Measurements from ENCODE around the gene SF3B4. TPM values are rescaled to one million over a fixed set of nuclear protein-coding genes. Genes with fewer than 3 reads are reported as not detected.
"Not testable (repeated sequence)": the region's sequence is repeated elsewhere in the genome, so short reads cannot be mapped to it uniquely, and the experiment has no call there.

Gene SF3B4
- total RNA-seq, 5 donors from 2014 or later (not counting 1 experiment from before 2014, with no cell fraction given) = 45.3 to 54.6 (median 51.6) TPM

GRCh38 chr1:149945206-149945605, 17.6 kb upstream of the SF3B4 start:
- Mint-ChIP-seq H3K27ac (no peak overlapping the region), H3K36me3 (peaks cover 37% of the 10 kb centered on the region), H3K4me3 (no peak overlapping the region), H3K9me3 (no peaks in the 10 kb centered on the region), H3K27me3 (no peaks in the 10 kb centered on the region), H3K4me1 (peaks cover 0 to 8% (median 3%) of the 10 kb centered on the region in 3 donors)
- H3K36me3 ChIP-seq (ENCODE audit: control insufficient read depth in 2 of 2, extremely low read depth in 1 of 2, insufficient read depth in 1 of 2, low read length in 1 of 2) = peaks cover 0 to 29% of the 10 kb centered on the region in 2 donors
- H3K4me1 ChIP-seq (ENCODE audit: control insufficient read depth in 1 of 2, extremely low read depth in 1 of 2, insufficient read depth in 2 of 2, low read length in 2 of 2) = no peaks in the 10 kb centered on the region
- H3K9me3 ChIP-seq = no peaks in the 10 kb centered on the region
- no peaks in the 10 kb centered on the region for H3K27me3 ChIP-seq (replicated peaks in 1 of 2; ENCODE audit: control insufficient read depth in 2 of 2, extremely low read depth in 1 of 2, insufficient read depth in 2 of 2, low read length in 1 of 2)
- POLR2A ChIA-PET = no interaction called here
- CTCF ChIA-PET = no interaction called here
- 100% methylated on average over 1 of the region's 4 CpGs for WGBS (ENCODE audit: insufficient coverage)
- no peak overlapping the region for H3K4me3 ChIP-seq (ENCODE audit: control insufficient read depth in 1 of 2, extremely low read depth in 1 of 2, low read length in 1 of 2)
- no peak for ATAC-seq (replicated peaks in 1 of 4)
- H3K27ac ChIP-seq (ENCODE audit: low read length) = no peak overlapping the region
- no peak for DNase-seq

DNA sequence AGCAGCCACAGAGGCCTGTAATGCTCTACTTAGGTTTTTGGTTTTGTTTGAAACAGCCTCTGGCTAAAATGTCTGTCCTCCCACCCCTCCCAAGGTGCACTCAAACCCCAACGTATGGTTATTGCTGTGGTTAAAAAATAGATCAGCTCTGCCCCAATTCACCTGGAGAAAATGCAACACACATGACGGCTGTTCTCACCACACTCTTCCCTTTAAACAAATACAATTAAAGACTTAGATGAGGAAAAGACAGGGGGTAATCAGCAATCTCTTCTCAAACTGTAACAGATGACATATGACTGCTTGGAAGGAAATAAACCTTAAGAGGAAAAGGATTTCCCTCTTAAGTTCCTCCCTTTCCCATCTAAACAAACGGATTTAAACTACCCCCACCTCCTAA, 15.3 kb upstream of the SF3B4 start:
- Histone ChIP-seq H3K36me3 (ENCODE audit: control insufficient read depth in 2 of 2, extremely low read depth in 1 of 2, insufficient read depth in 1 of 2, low read length in 1 of 2) (peaks cover 0 to 17% of the 10 kb centered on the region in 2 donors), H3K27me3 (replicated peaks in 1 of 2; ENCODE audit: control insufficient read depth in 2 of 2, extremely low read depth in 1 of 2, insufficient read depth in 2 of 2, low read length in 1 of 2) (no peaks in the 10 kb centered on the region), H3K9me3 (no peaks in the 10 kb centered on the region), H3K27ac (ENCODE audit: low read length) (no peak overlapping the region), H3K4me3 (ENCODE audit: control insufficient read depth in 1 of 2, extremely low read depth in 1 of 2, low read length in 1 of 2) (no peak overlapping the region), H3K4me1 (ENCODE audit: control insufficient read depth in 1 of 2, extremely low read depth in 1 of 2, insufficient read depth in 2 of 2, low read length in 2 of 2) (peaks cover 0 to 7% of the 10 kb centered on the region in 2 experiments)
- no peak for DNase-seq
- no peak for ATAC-seq (replicated peaks in 1 of 4)
- H3K4me1 Mint-ChIP-seq = peaks cover 0 to 18% (median 16%) of the 10 kb centered on the region in 3 donors
- no peak overlapping the region for H3K4me3 Mint-ChIP-seq
- ChIA-PET CTCF (no interaction called here), POLR2A (no interaction called here)
- no peaks in the 10 kb centered on the region for H3K9me3 Mint-ChIP-seq
- no peaks in the 10 kb centered on the region for H3K27me3 Mint-ChIP-seq
- H3K27ac Mint-ChIP-seq = peak overlapping the region in 1 of 2 donors; percentile 53
- H3K36me3 Mint-ChIP-seq = peaks cover 21% of the 10 kb centered on the region
- 44% methylated on average over 1 of the region's 3 CpGs for WGBS (ENCODE audit: insufficient coverage)

GRCh38 chr1:149942207-149942606, 14.6 kb upstream of the SF3B4 start:
- H3K27ac ChIP-seq (ENCODE audit: low read length) = no peak overlapping the region

GRCh38 chr1:149940427-149940826, 12.8 kb upstream of the SF3B4 start:
- H3K4me1 Mint-ChIP-seq = peaks cover 8 to 27% (median 24%) of the 10 kb centered on the region in 3 donors
- Histone ChIP-seq H3K4me3 (ENCODE audit: control insufficient read depth in 1 of 2, extremely low read depth in 1 of 2, low read length in 1 of 2) (no peak overlapping the region), H3K27ac (ENCODE audit: low read length) (no peak overlapping the region), H3K27me3 (replicated peaks in 1 of 2; ENCODE audit: control insufficient read depth in 2 of 2, extremely low read depth in 1 of 2, insufficient read depth in 2 of 2, low read length in 1 of 2) (no peaks in the 10 kb centered on the region), H3K4me1 (ENCODE audit: control insufficient read depth in 1 of 2, extremely low read depth in 1 of 2, insufficient read depth in 2 of 2, low read length in 2 of 2) (peaks cover 6 to 13% of the 10 kb centered on the region in 2 experiments), H3K36me3 (ENCODE audit: control insufficient read depth in 2 of 2, extremely low read depth in 1 of 2, insufficient read depth in 1 of 2, low read length in 1 of 2) (peaks cover 0 to 7% of the 10 kb centered on the region in 2 donors), H3K9me3 (no peaks in the 10 kb centered on the region)
- no peaks in the 10 kb centered on the region for H3K27me3 Mint-ChIP-seq
- H3K27ac Mint-ChIP-seq = peak overlapping the region in 1 of 2 donors; percentile 34
- ATAC-seq (replicated peaks in 1 of 4) = no peak
- no peaks in the 10 kb centered on the region for H3K9me3 Mint-ChIP-seq
- ChIA-PET POLR2A (interaction anchor here in 1 of 2 donors (0.6 kb wide), 1 partner anchor 97 kb away, joined by 3 read pairs; no protein-coding TSS in a partner anchor), CTCF (interaction anchor here in 1 of 2 donors (1.5 kb wide), 1 partner anchor 22 kb away, joined by 3 read pairs; no protein-coding TSS in a partner anchor)
- WGBS (ENCODE audit: insufficient coverage) = 83% methylated on average over 2 of the region's 3 CpGs
- DNase-seq = no peak
- peaks cover 12% of the 10 kb centered on the region for H3K36me3 Mint-ChIP-seq
- no peak overlapping the region for H3K4me3 Mint-ChIP-seq

More at GRCh38 chr1:149942207-149942606, 14.6 kb upstream of the SF3B4 start:
- WGBS (ENCODE audit: insufficient coverage) = 83% methylated on average over 2 of the region's 5 CpGs
- Histone ChIP-seq H3K4me1 (ENCODE audit: control insufficient read depth in 1 of 2, extremely low read depth in 1 of 2, insufficient read depth in 2 of 2, low read length in 2 of 2) (peaks cover 6 to 13% of the 10 kb centered on the region in 2 experiments), H3K36me3 (ENCODE audit: control insufficient read depth in 2 of 2, extremely low read depth in 1 of 2, insufficient read depth in 1 of 2, low read length in 1 of 2) (peaks cover 0 to 15% of the 10 kb centered on the region in 2 donors), H3K4me3 (ENCODE audit: control insufficient read depth in 1 of 2, extremely low read depth in 1 of 2, low read length in 1 of 2) (no peak overlapping the region), H3K27me3 (replicated peaks in 1 of 2; ENCODE audit: control insufficient read depth in 2 of 2, extremely low read depth in 1 of 2, insufficient read depth in 2 of 2, low read length in 1 of 2) (no peaks in the 10 kb centered on the region), H3K9me3 (no peaks in the 10 kb centered on the region)
- CTCF ChIA-PET = no interaction called here
- POLR2A ChIA-PET = no interaction called here
- peaks cover 7 to 25% (median 22%) of the 10 kb centered on the region in 3 donors for H3K4me1 Mint-ChIP-seq
- H3K9me3 Mint-ChIP-seq = no peaks in the 10 kb centered on the region
- peak overlapping the region in 1 of 2 donors; percentile 6 for H3K27ac Mint-ChIP-seq
- ATAC-seq (replicated peaks in 1 of 4) = no peak
- no peak for DNase-seq
- no peak overlapping the region for H3K4me3 Mint-ChIP-seq
- H3K36me3 Mint-ChIP-seq = peaks cover 17% of the 10 kb centered on the region
- no peaks in the 10 kb centered on the region for H3K27me3 Mint-ChIP-seq

- ATAC-seq (replicated peaks in 1 of 4); H3K4me3 ChIP-seq (ENCODE audit: control insufficient read depth in 1 of 2, extremely low read depth in 1 of 2, low read length in 1 of 2); H3K27ac Mint-ChIP-seq; H3K36me3 Mint-ChIP-seq; DNase-seq; H3K27me3 Mint-ChIP-seq; H3K9me3 ChIP-seq; H3K9me3 Mint-ChIP-seq; H3K4me3 Mint-ChIP-seq; H3K36me3 ChIP-seq (ENCODE audit: control insufficient read depth in 2 of 2, extremely low read depth in 1 of 2, insufficient read depth in 1 of 2, low read length in 1 of 2); H3K27ac ChIP-seq (ENCODE audit: low read length); H3K27me3 ChIP-seq (replicated peaks in 1 of 2; ENCODE audit: control insufficient read depth in 2 of 2, extremely low read depth in 1 of 2, insufficient read depth in 2 of 2, low read length in 1 of 2); POLR2A ChIA-PET: not testable (repeated sequence)
- WGBS (ENCODE audit: insufficient coverage) = no CpG with 5 or more reads among the region's 13 CpGs
- H3K4me1 ChIP-seq (ENCODE audit: control insufficient read depth in 1 of 2, extremely low read depth in 1 of 2, insufficient read depth in 2 of 2, low read length in 2 of 2) = peaks cover 6 to 13% of the 10 kb centered on the region in 2 experiments
- peaks cover 8 to 27% (median 24%) of the 10 kb centered on the region in 3 donors for H3K4me1 Mint-ChIP-seq
- CTCF ChIA-PET = interaction anchor here in 1 of 2 donors (0.7 kb wide), 2 partner anchors 24 to 50 kb away, joined by 3 to 4 read pairs; no protein-coding TSS in a partner anchor
Measured at GRCh38 chr1:149938668-149939003, 11.0 kb upstream of the SF3B4 start.

- Histone ChIP-seq H3K9me3 (no peaks in the 10 kb centered on the region), H3K27me3 (replicated peaks in 1 of 2; ENCODE audit: control insufficient read depth in 2 of 2, extremely low read depth in 1 of 2, insufficient read depth in 2 of 2, low read length in 1 of 2) (peaks cover 0 to 3% of the 10 kb centered on the region in 2 experiments), H3K36me3 (ENCODE audit: control insufficient read depth in 2 of 2, extremely low read depth in 1 of 2, insufficient read depth in 1 of 2, low read length in 1 of 2) (no peaks in the 10 kb centered on the region), H3K4me3 (ENCODE audit: control insufficient read depth in 1 of 2, extremely low read depth in 1 of 2, low read length in 1 of 2) (no peak overlapping the region), H3K27ac (ENCODE audit: low read length) (no peak overlapping the region), H3K4me1 (ENCODE audit: control insufficient read depth in 1 of 2, extremely low read depth in 1 of 2, insufficient read depth in 2 of 2, low read length in 2 of 2) (peaks cover 6 to 13% of the 10 kb centered on the region in 2 experiments)
- Mint-ChIP-seq H3K4me1 (peaks cover 8 to 21% (median 19%) of the 10 kb centered on the region in 3 donors), H3K27ac (peak overlapping the region in 1 of 2 donors; percentile 14), H3K4me3 (no peak overlapping the region), H3K36me3 (no peaks in the 10 kb centered on the region), H3K9me3 (no peaks in the 10 kb centered on the region), H3K27me3 (peaks cover 0 to 4% of the 10 kb centered on the region in 2 donors)
- DNase-seq (no peak), ATAC-seq (replicated peaks in 1 of 4) (no peak)
- CTCF ChIA-PET = interaction anchor here in 1 of 2 donors (0.7 kb wide), 1 partner anchor 676 kb away, joined by 3 read pairs; no protein-coding TSS in a partner anchor
- POLR2A ChIA-PET = no interaction called here
Measured at GRCh38 chr1:149937759-149938158, 10.2 kb upstream of the SF3B4 start.
